IPS DF 6.9 (cell line): ENCODE data around the gene CDHR2.
A peak's percentile ranks its signal among the peaks of the same experiment; 100 is the strongest.

Experiments used
- DNase-seq: peaks from one replicate; pipeline ENCODE4 v3.0.0-alpha.2; 2013; ENCODE audit warnings: low read depth, low spot score
- H3K27ac ChIP-seq: one replicate; pipeline ENCODE4 v1.5.1; 2013; ENCODE audit warnings: low read length, control low read depth
- H3K27me3 ChIP-seq: 2 replicates; pipeline ENCODE4 v1.6.1; 2013; ENCODE audit warnings: mild to moderate bottlenecking, low read length; ENCODE audit not compliant: control insufficient read depth, insufficient read depth
- H3K36me3 ChIP-seq: 2 replicates; pipeline ENCODE4 v1.6.1; 2013; ENCODE audit warnings: low read length; ENCODE audit not compliant: control insufficient read depth, insufficient read depth
- H3K4me1 ChIP-seq: 2 replicates; pipeline ENCODE4 v1.6.1; 2013; ENCODE audit warnings: low read length; ENCODE audit not compliant: control insufficient read depth, insufficient read depth
- H3K4me3 ChIP-seq: 2 replicates; pipeline ENCODE4 v1.5.1; 2013; ENCODE audit warnings: mild to moderate bottlenecking, low read length
- H3K9me3 ChIP-seq: 2 replicates; pipeline ENCODE4 v1.6.1; 2013; ENCODE audit warnings: low read length, inconsistent platforms; ENCODE audit not compliant: control insufficient read depth, insufficient read depth
- WGBS: extraction: QIAGEN DNeasy Blood & Tissue Kit; methylation state at CpG from one replicate; pipeline ENCODE4 v1.1.7; 2013; ENCODE audit warnings: mixed read lengths, missing lambda C conversion rate; ENCODE audit not compliant: insufficient read length, insufficient coverage; 5-methylcytosine and 5-hydroxymethylcytosine counted together

Gene CDHR2

DNA sequence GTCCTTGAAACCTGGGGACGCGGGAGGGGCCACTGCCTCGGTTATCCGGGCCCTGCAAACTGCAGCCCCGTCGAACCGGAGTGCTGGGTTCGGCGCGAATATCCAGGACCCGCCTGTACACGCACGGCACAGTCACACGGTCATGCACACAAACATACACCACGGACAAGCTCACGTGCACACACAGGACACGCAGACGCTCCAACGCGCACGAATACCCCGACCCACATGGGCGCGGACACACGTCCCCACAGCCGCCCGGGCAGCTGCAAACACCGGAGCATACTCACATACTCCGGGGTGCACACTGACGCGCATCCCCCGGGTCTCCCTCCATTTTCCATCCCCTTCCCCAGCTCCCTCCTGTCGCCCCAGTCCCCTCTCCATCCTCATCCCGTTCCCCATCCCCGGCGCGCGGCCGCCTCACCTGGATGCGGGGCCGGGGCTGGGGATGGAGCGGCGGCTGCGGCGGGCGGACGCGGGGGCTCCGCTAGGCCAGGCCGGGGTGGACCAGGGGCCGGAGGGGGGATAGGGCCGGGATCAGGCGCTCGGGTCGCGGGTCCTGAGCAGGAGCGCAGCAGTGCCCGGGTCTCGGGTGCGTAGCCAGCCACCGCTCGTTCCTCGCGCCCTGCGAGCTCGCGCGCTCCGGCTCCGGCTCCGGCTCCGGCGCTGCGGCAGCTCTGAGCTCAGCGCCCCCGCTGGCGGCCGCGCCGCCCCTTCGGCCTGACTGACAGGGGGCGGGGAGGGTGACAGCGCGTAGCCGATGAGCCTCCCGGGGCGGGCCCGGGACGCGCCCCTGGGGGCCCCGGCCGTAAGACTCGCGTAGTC is 80.9 kb downstream of the CDHR2 start, which contains the start of the genes EIF4E1B and SNCB:
TSS of gene EIF4E1B (plus strand) at position 823 of the 828 bp plus-strand sequence. CDS start 12,113 bp downstream, outside the sequence.
TSS of gene SNCB (minus strand) at position 682 of the 828 bp plus-strand sequence. CDS start 880 bp downstream, outside the sequence.
- Histone ChIP-seq H3K9me3 (no peaks in the 10 kb centered on the region), H3K27me3 (peaks cover 5% of the 10 kb centered on the region; the same call in 1 of the 2 replicates), H3K36me3 (no peaks in the 10 kb centered on the region), H3K4me1 (no peaks in the 10 kb centered on the region), H3K27ac (no peak within 1 kb of the TSS), H3K4me3 (peak within 1 kb of the TSS; percentile 51)
- no CpG with 5 or more reads among the region's 94 CpGs for WGBS
- DNase-seq = no peak

DNA sequence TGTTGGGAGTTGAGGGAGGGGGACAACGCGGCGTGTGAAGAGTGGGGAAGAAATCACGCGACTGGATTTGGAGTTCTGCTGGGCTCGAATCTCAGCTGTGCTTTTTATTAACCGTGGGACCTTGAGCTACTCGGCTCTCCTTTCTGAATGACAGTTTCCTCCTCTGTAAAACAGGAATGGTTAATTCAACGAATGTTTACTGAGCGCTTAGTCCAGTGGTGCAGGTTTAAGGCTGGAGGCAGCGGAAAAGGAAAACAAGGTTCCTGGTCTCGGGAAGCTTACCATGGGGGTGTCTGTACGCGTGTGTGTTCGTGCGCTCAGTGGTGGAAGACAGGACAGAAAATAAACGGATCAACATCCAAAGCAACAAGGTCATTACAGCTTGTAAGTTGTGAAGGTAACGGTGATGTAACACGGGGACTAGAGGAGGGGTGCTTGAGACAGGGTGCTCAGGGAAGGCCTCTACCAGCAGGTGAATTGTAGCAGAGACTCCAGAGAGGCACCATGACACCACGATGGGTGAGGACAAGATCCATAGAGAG is 81.6 kb downstream of the CDHR2 start:
- no peak for DNase-seq
- H3K27ac ChIP-seq = no peak overlapping the region
- peak overlapping the region; percentile 51; the same call in 1 of the 2 replicates for H3K4me3 ChIP-seq
- no peaks in the 10 kb centered on the region for H3K36me3 ChIP-seq
- no peaks in the 10 kb centered on the region for H3K9me3 ChIP-seq
- H3K4me1 ChIP-seq = no peaks in the 10 kb centered on the region
- no CpG with 5 or more reads among the region's 20 CpGs for WGBS
- H3K27me3 ChIP-seq = peaks cover 5% of the 10 kb centered on the region; the same call in 1 of the 2 replicates

- Histone ChIP-seq H3K4me3 (no peak overlapping the region), H3K27ac (no peak overlapping the region), H3K36me3 (no peaks in the 10 kb centered on the region), H3K27me3 (peaks cover 5% of the 10 kb centered on the region; the same call in 1 of the 2 replicates), H3K9me3 (no peaks in the 10 kb centered on the region), H3K4me1 (no peaks in the 10 kb centered on the region)
- DNase-seq = no peak
- WGBS = no CpG with 5 or more reads among the region's 7 CpGs
Measured at GRCh38 chr5:176631383-176632200, 82.5 kb downstream of the CDHR2 start.

- no peaks in the 10 kb centered on the region for H3K9me3 ChIP-seq
- H3K4me3 ChIP-seq = no peak overlapping the region
- no CpG with 5 or more reads among the region's 2 CpGs for WGBS
- H3K27ac ChIP-seq = no peak overlapping the region
- no peaks in the 10 kb centered on the region for H3K36me3 ChIP-seq
- no peak for DNase-seq
- H3K4me1 ChIP-seq = no peaks in the 10 kb centered on the region
- peaks cover 5% of the 10 kb centered on the region; the same call in 1 of the 2 replicates for H3K27me3 ChIP-seq
Measured at GRCh38 chr5:176632745-176633144, 83.6 kb downstream of the CDHR2 start.

DNA sequence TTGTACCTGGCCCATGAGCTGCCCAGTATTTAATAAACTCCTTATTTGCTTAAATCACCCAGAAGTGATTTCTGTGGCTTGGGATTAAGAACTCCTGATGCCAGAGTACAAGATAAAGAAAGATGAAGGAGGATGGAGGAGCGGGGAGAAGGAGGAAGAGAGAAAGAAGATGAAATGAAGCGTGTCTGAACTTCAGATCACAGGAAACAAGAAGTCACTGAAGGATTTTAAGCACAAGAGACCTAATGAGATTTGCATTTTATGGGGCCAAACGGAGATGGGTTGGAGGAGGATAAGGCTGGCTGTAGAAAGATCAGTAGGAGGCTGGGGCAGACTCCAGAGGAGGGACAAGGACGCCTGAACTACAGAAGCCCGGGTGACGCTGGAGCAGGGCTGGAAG is 84.5 kb downstream of the CDHR2 start:
- Histone ChIP-seq H3K4me1 (no peaks in the 10 kb centered on the region), H3K4me3 (no peak overlapping the region), H3K27me3 (peaks cover 5% of the 10 kb centered on the region; the same call in 1 of the 2 replicates), H3K36me3 (no peaks in the 10 kb centered on the region), H3K27ac (no peak overlapping the region), H3K9me3 (no peaks in the 10 kb centered on the region)
- no peak for DNase-seq
- 100% methylated on average over 2 of the region's 6 CpGs for WGBS

DNA sequence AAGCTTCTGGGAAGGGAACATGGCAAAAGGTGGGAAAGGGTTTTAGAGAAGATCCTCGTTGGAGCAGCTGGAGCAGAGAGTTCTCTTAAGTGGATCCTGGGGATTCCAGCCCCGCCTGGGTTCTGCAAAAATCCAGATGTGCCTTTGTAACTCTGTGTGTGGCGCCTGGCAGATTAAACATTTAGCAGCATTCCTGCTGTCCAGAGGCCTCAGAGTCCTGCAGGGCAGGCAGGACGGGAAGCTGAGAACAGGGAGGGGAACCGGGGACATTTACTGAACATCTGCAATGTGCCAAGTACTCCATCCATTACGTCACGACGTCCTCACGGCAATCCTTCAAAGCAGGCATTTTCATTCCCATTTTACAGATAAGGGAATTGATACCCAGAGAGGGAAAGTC is 87.3 kb downstream of the CDHR2 start:
- H3K9me3 ChIP-seq = no peaks in the 10 kb centered on the region
- no peaks in the 10 kb centered on the region for H3K36me3 ChIP-seq
- H3K4me3 ChIP-seq = no peak overlapping the region
- H3K27me3 ChIP-seq = no peaks in the 10 kb centered on the region; the same call in 1 of the 2 replicates
- no peak for DNase-seq
- no peak overlapping the region for H3K27ac ChIP-seq
- WGBS = no CpG with 5 or more reads among the region's 9 CpGs
- H3K4me1 ChIP-seq = no peaks in the 10 kb centered on the region

GRCh38 chr5:176637556-176637955 is 88.4 kb downstream of the CDHR2 start:
- Histone ChIP-seq H3K36me3 (no peaks in the 10 kb centered on the region), H3K4me1 (peaks cover 2% of the 10 kb centered on the region; the same call in 1 of the 2 replicates), H3K4me3 (no peak overlapping the region), H3K27ac (no peak overlapping the region), H3K9me3 (no peaks in the 10 kb centered on the region), H3K27me3 (no peaks in the 10 kb centered on the region)
- DNase-seq = no peak
- no CpG with 5 or more reads among the region's 4 CpGs for WGBS

DNA sequence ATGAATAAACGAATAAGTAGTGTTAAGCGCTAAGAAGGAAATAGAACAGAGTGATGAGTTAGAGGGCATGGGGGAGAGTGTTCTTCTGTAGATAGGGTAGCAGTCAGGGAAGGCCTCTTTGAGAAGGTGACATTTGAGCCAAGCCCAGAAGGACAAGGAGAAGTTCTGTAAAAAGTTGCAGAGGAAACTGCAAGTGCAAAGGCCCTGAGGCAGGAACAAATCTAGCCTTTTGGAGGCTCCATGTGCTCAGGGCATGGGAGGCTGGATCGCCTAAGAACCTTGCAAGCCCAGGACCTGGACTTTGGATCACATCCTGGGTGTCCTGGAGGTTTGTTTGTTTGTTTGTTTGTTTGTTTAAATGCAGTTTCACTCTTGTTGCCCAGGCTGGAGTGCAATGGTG is 89.3 kb downstream of the CDHR2 start:
- no peak for DNase-seq
- Histone ChIP-seq H3K27ac (no peak overlapping the region), H3K4me1 (peaks cover 6% of the 10 kb centered on the region), H3K27me3 (no peaks in the 10 kb centered on the region), H3K36me3 (no peaks in the 10 kb centered on the region), H3K4me3 (no peak overlapping the region), H3K9me3 (no peaks in the 10 kb centered on the region)
- 100% methylated on average over 2 of the region's 3 CpGs for WGBS

GRCh38 chr5:176639208-176639607 is 90.1 kb downstream of the CDHR2 start:
- WGBS = no CpG with 5 or more reads among the region's 4 CpGs
- H3K27ac ChIP-seq = no peak overlapping the region
- no peak overlapping the region for H3K4me3 ChIP-seq
- no peaks in the 10 kb centered on the region for H3K36me3 ChIP-seq
- no peaks in the 10 kb centered on the region for H3K9me3 ChIP-seq
- H3K4me1 ChIP-seq = peaks cover 6% of the 10 kb centered on the region
- H3K27me3 ChIP-seq = no peaks in the 10 kb centered on the region
- no peak for DNase-seq

DNA sequence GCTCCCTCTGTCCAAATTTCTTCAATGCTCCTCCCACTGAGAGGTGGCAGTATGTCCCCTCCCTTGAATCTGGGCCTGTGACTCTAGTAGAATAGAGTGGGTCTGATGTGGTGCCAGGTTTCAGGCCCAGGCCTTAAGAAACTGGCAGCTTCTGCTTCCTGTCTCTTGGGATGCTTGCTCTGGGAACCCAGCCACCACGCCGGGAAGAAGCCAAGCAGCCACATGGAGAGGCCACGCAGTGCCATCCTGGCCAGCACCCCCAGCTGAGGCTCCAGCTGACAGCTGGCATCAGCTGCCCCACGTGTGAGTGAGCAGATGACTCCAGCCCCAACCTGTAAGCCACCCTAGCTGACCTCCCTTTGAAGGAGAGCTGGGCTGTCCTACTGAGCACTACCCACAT is 90.8 kb downstream of the CDHR2 start:
- WGBS = no CpG with 5 or more reads among the region's 4 CpGs
- no peak for DNase-seq
- no peak overlapping the region for H3K4me3 ChIP-seq
- H3K36me3 ChIP-seq = no peaks in the 10 kb centered on the region
- H3K27me3 ChIP-seq = no peaks in the 10 kb centered on the region
- no peak overlapping the region for H3K27ac ChIP-seq
- H3K9me3 ChIP-seq = no peaks in the 10 kb centered on the region
- peaks cover 6% of the 10 kb centered on the region for H3K4me1 ChIP-seq
